GM12891 (cell line): Measurements from ENCODE around the gene TNFAIP1.

ENCODE experiments used
- PAX5 ChIP-seq: IDR thresholded peaks from 2 replicates; pipeline ENCODE4 v1.6.1; 2011; ENCODE audit warnings: low read length, moderate library complexity, mild to moderate bottlenecking; ENCODE audit not compliant: insufficient read depth, severe bottlenecking
- POLR2A ChIP-seq: IDR thresholded peaks from 2 replicates; pipeline ENCODE4 v1.6.1; 2011; ENCODE audit warnings: low read depth, low read length, control low read depth
- POLR2AphosphoS5 ChIP-seq: IDR thresholded peaks from 2 replicates; pipeline ENCODE4 v1.6.1; 2011; ENCODE audit warnings: low read depth, low read length, control low read depth
- TAF1 ChIP-seq: IDR thresholded peaks from 2 replicates; pipeline ENCODE4 v1.6.1; 2011; ENCODE audit warnings: low read depth, low read length, control low read depth

DNA sequence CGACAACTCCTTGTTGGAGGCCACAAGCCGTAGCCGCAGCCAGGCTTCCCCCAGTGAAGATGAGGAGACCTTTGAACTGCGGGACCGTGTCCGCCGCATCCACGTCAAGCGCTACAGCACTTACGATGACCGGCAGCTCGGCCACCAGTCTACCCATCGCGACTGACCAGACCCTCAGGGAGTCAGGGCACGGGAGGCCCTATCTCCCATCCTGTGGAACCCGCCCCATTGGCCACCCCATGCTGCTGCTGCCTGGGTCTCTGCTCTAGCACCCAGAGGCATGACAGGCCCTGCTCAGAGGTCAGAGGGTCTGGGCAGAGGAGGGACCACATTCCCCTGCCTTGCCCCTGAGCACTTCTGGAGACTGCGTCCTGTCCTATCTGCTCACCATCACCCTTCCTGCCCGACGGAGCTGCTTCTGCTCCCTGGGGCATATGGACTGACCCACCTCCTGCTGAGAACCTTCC is 8.9 kb downstream of the TNFAIP1 start:
- TF ChIP-seq POLR2A (no peak), POLR2AphosphoS5 (no peak), PAX5 (no peak), TAF1 (no peak)
